HG03354 (cell line): ENCODE results near the gene TPK1.

Experiments
- ATAC-seq: cut with Tn5 transposase; IDR thresholded peaks from one replicate; pipeline ENCODE4 v1.9.1; 2021; ENCODE audit warnings: mild to moderate bottlenecking; ENCODE audit not compliant: unreplicated experiment, poor library complexity, severe bottlenecking

TPK1 gene

GRCh38 chr7:144835652-144836544 lies at the start of gene TPK1:
TSS of gene TPK1 (minus strand) at chr7:144836053. CDS start at chr7:144835602, 451 bp downstream.
- peak; percentile 84 for ATAC-seq

DNA sequence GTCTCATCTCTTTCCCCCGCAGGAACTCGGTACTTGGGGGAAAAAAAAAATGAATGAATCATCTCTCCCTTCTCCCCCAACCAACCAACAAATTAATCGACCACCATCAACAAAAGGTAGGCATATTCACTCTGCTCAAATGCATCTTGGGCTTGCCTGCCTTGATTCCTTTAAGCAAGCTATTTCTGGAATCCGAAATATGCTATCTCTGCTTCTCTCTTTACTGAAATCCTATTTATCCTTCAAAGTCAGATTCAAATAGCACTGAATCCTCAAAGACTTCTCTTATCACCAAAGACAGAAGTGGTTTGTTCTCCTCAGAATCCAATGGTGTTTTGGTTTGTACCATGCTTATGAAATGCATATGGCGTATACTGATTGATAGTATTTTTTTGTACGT lies 49.6 kb upstream of the TPK1 start:
- ATAC-seq: no peak

DNA sequence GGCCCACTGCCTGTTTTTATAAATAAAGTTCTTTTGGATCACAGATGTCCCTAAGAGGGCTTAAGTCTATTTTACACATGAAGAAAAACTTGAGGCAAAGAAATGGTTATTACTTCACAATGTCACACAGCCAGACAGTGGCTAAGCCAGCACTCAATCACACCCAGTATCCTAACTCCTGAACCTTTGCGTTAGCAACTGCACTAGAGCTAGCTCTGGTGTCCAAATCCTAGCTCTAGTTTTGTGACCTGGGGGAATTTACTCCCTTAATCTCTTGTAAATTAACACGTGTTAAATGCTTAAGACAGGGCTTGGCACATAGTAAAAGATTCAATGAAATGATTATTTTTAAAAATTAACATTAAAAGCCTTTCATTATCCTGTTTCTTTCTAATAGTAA lies 49.0 kb upstream of the TPK1 start:
- ATAC-seq: no peak

DNA sequence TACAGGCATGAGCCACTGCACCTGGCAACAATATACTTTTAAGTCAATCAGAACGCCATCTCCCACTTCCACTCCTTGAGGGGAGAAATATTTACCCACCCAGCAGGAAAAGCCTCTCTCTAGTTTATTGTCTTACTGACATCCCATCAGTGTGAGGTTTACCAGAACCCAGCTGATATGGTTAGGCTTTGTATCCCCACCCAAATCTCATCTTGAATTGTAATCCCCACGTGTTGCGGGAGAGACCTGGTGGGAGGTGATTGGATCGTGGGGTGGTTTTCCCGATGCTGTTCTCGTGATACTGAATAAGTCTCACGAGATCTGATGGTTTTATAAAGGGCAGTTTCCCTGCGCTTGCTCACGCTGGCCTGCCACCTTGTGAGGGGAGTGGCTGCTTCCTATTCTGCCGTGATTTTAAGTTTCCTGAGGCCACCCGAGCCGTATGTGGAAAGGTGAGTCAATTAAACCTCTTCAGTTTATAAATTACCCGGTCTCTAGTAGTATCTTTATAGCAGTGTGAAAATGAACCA lies 37.5 kb upstream of the TPK1 start:
- ATAC-seq: no peak

GRCh38 chr7:144869082-144869481 lies 33.2 kb upstream of the TPK1 start:
- ATAC-seq: no peak

GRCh38 chr7:144866189-144866588 lies 30.3 kb upstream of the TPK1 start:
- ATAC-seq: peak; percentile 93

- no peak for ATAC-seq
Measured at GRCh38 chr7:144863320-144863647, 27.4 kb upstream of the TPK1 start.

- ATAC-seq: no peak
Measured at GRCh38 chr7:144862612-144863319, 26.9 kb upstream of the TPK1 start.

DNA sequence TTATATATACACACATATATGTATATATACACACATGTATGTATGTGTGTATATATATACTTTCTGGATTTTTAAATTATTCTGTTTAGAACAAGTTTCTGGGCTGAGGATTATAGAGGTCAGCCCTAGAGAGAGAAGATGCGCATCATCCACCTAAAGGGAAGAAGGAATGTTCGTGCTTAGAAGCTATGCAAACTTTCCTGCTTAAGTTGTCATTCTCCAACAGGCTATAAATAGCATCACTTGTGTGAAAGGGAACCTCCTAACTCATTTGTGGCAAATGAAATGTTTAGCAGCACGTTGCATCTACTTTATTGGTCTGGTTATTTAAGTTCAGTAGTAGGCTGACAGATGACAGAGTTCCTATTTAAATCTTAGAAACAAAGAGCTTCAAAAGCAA lies 23.9 kb upstream of the TPK1 start:
- no peak for ATAC-seq

- ATAC-seq: no peak
Measured at GRCh38 chr7:144857463-144857862, 21.6 kb upstream of the TPK1 start.

- no peak for ATAC-seq
Measured at GRCh38 chr7:144854839-144855424, 19.1 kb upstream of the TPK1 start.

DNA sequence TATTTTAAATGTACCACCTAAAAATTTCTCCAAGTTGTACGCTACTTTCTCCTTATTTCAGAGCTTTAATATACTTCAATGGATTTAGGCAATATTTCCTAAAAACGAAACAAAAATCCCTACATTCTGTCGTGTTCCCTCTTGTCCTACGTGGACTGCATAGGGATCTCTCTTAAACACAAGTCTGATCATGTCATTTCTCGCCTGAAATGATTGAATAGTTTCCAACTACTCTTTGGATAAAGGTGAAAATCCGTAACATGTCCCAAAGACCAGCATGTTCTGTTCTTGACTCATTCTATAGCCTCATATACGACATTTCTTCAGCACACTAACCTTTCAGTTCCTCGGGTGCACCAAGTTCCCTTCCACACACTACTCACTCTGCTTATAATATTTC lies 17.7 kb upstream of the TPK1 start:
- ATAC-seq: no peak

DNA sequence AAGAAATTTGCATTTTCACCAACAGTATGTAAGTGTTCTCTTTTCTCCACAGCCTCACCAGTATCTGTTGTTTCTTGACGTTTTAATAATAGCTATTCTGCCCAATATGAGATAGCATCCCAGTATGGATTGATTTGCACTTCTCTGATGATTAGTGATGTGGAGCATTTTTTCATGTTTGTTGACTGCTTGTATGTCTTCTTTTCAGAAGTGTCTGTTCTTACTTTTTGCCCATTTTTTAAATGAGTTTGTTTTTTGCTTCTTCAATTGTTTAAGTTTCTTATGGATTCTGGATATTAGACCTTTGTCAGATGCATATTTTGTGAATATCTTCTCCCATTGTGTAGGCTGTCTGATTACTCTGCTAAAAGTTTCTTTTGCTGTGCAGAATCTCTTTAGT lies 12.2 kb upstream of the TPK1 start:
- no peak for ATAC-seq

DNA sequence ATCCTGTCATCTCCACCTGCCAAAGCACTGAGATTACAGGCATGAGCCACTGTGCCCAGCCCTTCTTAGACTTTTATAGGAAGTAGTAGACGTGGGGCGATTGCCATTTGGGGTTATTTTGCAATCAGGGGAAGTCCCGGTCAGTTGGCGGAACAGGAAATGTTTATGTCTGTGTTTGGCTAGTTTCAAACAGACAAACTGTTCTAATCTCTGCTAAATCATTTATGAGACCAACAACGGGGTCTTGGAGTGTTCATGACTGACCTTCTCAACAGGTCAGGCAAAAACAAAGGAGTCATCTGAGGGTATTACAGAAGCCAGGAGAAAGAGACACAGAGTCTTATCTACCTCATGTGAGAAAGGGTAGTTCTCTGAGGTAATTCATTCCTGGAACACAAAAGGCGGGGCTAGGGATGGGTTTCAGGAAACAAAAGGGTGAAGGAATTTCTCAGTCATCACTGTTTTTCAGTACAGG lies 6.6 kb upstream of the TPK1 start:
- peak; percentile 94 for ATAC-seq

DNA sequence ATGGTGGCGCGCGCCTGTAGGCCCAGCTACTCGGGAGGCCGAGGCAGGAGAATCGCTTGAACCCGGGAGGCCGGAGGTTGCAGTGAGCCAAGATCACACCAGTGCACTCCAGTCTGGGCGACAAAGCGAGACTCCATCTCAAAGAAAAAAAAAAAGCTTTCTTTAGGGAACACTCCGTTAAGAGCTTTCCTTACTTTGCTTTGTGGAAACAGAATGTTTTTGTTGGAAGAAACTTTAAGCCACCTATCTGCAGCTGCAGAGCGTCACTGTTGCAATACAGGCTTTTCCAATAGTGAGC lies 641 bp upstream of the TPK1 start:
- no peak for ATAC-seq

DNA sequence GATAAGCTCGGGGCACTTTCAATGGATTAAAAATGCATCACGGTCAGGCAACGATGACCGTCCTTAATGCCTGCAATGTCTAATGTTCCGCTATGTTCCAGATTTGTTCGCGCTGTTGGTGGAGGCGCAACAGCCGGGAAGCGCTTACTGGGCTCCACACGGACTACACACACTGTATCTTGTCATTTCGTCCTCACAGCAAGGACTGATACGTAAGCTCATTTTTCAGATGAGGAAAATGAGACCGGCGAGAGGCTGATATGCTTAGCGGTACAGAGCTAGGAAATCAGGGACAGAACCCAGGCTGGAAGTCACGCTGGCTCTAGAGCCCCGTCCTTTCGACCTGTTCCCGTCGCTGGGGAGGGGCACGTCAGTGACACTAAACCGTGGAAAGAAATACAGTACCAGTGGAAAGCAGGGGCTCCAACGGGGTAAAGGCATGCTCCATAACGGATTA lies 670 bp downstream of the TPK1 start:
- peak; percentile 37 for ATAC-seq

DNA sequence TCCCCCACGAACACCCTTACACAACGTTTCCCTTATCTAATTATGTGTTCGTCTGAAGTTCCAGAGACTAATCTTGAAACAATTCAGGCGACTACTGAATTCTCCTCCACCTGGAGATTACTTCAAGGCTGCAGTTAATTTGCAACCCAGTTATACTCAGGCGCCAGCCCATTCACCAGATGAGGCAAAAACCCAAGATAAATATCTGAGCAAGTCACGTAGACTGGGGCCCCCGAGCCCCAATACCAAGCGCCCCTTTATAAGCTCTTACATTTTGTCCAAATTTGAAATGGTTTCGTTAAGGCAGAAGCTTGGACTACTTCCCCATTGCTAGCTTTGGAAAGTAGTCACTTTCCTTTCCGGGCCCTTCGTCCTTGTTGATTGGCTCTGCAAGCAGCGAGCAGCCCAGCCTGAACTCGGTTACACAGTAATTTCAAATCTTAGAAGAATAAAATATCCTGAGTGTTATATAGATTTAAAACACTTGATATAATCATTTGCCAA lies 1.2 kb downstream of the TPK1 start:
- peak; percentile 53 for ATAC-seq

DNA sequence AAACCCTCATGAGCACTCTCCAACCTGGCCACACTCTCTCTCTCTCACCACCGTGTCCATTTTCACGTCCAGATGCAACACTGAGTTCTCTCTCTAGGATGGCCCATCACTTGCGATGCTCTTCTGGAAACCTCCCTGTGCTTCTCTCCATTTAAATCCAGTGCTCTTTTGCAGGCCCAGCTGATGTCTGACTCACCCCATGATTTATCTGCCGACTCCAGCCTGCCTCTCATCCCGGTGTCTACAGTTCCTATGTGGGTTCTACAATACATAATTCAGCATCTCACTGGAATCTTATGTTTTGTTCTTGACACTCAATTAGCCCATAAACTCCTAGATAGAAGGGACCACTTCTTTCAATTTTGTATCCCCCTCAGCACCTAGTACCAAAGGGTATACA lies 5.0 kb downstream of the TPK1 start:
- ATAC-seq: no peak

GRCh38 chr7:144830024-144830785 lies 5.6 kb downstream of the TPK1 start:
- no peak for ATAC-seq

- no peak for ATAC-seq
Measured at GRCh38 chr7:144827621-144828020, 8.2 kb downstream of the TPK1 start.
